Measurements from ENCODE around the gene CRAMP1.

The CRAMP1 gene

DNA sequence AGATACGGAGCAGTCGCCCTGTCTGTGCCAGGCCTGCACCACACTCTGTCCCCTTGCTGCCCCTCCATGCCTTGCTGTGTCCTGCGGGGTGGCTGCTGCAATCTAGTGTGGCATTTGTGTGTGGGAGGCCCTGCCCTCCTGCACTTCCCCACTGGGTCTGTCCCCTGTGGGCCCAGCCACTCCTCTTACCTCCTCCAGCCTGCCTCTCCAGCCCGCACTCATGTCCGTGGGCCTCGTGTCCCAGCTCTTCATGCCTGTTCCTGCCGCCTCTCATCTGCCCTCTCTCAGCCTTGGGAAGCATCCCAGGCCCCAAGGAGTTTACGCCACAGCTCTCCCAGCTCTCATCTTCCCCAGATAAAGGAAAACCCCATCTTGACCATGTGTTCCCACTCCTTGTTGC lies 26.6 kb downstream of the CRAMP1 start:
- no peak for DNase-seq

DNA sequence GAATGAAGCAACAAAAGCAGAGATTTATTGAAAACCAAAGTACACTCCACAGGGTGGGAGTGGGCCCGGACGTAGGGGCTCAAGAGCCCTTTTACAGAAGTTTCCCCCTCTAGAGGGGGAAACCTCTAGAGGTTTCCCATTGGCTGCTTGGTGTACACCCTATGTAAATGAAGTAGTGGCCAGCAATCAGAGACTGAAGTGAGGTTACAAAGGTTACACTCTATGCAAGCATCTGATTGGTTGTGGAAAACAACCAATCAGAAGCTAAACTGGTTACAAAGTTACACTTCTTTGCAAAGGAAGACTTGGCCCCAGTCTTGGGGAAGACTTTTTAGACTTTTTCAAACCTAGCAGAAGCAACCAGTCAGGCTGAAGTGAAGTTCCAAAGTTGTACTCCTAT lies 27.1 kb downstream of the CRAMP1 start:
- no peak for DNase-seq

DNA sequence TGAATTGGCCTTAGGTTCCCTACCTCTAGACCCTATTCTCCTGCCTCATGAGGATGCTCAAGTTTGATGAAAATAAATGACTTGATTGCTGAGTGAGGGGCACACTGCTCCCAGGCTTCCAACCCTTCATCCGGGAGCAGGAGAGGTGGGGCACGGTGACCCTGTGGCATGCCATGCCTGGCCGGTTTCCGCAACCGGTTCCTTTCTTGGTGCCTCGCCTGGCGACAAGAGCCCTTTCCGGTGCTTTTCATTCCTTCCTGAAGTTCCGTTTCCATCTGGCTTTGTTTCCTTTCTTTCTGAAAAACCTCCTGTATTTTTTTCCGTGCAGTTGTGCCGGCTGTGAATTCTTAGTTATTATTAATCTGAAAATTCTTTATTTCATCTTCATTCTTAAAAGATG lies 27.7 kb downstream of the CRAMP1 start:
- no peak for DNase-seq

DNA sequence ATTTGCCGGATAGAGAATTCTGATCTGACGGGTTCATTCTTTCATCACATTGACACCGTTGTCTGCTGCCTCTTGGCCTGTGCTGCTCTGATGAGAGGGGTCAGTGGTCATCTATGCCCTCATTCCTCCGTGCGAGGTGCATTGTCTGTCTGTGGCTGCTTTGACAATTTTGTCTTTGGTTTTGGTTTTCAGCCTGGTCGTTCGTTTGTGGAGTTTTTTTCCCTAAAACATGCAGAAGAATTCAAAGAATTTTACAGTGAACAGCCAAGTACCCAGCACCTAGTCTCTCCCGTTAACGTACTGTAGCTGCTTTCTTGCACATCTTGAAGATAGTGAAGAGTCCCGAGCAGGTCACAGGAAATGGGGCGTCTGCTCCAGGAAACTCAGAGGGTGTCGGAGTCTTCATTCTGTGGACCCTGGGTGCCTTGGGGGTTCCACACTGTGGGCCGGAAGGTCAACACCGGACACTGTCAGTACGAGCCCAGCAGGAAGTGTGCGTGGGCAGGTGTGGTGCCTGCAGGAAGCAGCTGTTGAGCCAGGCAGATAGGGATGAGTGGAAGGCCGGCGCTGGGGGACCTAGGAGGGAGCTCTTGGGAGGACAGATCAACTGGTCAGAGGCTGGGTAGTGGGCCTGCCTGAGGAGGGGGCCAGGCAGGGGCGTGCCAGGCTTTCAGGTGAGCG lies 28.2 kb downstream of the CRAMP1 start:
- DNase-seq = no peak

DNA sequence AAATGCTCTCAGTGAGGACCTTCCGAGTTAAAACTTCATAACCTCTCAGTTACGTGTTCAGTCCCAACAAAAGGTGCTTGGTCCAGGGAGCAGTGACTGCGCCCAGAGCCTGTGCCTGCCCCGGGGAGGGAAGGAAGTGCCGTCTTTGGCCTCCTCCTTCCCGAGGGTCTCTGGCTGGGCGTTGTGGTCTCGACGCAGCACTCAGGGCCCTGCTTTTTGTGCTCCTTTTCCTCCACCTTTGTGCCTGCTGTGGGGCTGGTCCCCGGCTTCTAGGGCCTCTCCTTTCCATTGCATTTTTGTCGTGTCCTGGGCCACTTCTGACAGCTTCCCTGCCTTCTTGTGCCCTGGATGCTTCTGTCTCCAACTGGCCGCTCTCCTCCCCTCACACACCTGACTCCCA lies 29.1 kb downstream of the CRAMP1 start:
- no peak for DNase-seq

DNA sequence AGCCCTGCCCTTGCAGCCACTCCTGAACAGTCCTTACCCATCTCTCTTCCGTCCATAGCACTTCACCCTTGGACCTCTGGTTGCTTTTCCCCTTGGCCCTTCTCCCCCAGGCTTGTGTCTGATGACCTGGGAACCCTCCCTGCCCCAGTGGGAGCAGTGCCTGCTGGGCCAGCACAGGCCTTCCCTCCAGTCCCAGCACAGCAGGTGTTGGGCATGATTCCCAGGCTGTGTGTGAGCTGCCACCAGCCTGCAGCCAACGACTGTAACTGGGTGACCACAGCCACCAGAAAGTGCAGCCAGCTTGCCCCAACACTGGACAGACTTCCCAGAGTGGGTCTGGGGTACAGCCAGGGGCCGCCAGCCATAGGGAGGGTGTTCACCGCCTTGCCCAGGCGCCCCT lies 30.0 kb downstream of the CRAMP1 start:
- no peak for DNase-seq

DNA sequence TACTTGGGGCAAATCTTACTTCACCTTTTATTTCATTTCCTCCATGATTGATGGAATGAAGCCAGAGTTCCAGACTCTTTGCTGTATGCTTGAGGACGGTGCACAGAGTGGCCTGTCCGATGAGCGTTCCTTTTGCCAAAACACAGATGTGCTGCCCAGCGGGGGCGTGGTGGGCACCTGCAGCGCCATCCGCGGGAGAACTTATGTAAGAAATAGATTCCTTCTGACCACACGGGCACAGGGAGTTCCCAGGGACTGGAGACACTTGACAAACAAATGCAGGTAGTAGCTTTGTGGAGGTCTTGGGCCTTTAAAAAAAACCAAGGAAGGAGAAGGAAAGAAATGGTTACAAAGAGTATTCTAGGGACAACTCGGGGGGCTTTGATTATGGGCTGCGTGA lies 30.6 kb downstream of the CRAMP1 start:
- no peak for DNase-seq

DNA sequence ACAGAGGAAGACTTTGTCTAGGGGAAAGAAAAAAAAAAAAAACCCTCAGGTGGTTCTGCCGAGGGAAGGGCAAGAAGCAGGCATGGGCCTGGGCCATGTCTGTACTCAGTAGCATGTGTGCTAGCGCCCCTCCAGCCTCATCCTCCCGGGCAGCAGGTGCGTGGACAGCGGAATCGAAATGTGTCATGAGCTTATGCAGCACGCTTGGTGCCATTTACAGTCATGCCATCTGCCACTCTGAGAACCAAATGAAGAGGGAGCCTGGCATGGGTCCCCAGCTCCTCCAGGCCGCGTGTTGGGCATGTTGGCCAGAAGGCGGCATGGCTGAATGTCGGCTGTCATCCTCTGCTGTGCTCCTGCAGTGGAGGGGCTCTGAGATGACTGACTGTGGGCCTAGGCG lies 31.4 kb downstream of the CRAMP1 start:
- DNase-seq = no peak

DNA sequence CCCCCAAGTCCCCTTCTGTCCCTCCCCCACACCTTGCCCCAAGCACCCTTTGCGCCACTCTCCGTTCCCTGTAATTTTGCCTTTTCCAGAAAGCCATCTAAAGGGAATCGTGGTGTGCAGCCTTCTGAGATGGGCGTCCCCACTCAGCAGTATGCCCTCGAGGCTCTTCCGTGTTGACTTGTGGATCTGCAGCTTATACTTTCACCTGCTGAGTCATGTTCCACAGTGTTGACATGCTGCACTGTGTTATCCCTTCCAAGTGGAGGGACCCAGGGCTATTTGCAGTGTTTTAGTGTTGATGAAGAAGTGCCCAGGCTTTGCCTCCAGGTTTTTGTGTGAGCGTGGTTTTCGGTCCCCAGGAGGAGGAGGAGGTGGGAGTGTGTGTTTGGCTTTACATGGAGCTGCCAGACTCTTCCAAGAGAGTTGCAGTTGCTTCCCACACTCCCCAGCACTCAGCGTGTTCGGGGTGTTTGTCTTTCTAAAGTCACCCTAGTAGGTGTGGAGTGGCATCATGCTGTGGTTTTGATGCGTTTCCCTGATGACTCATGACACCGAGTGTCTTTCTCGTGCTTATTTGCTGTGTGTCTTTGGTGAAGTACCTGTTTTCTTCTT lies 33.9 kb downstream of the CRAMP1 start:
- no peak for DNase-seq

DNA sequence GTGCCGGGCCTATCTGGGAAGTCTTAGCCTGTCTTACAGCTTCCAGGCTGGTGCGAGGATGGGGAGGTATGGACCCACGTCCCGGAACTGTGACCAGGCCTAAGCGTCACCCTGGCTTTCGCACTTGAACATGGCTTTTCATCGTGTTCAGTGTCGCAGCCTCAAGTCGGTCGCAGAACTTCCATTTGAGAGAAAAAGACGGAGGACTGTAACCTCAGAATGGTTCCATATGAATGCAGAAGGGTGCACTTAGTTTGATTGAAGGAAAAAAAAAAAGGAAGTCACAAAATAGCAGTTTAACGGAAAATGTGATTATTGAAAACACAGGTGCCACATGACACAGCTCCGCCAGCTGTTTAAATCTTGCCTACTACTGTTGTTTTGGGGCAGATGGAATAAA lies 35.7 kb downstream of the CRAMP1 start:
- DNase-seq = no peak

DNA sequence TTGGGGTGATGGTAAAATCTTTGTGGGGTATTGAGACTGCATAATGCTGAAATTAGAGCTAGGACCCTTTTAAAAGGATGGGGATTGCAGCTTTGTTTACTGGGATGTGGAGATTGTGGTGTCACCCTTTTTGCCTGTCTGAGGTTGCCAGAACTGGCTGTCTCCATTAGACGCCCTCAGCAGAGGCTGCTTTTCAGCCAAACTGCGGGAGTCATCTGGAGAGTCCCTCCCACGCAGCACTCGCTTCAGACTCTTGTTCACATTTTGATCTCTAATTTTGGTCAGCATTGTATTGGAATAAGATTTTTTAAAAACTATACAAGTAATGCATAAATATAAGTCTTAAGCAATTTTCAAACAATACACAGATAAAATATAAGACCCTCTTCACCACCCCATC lies 38.0 kb downstream of the CRAMP1 start:
- no peak for DNase-seq

DNA sequence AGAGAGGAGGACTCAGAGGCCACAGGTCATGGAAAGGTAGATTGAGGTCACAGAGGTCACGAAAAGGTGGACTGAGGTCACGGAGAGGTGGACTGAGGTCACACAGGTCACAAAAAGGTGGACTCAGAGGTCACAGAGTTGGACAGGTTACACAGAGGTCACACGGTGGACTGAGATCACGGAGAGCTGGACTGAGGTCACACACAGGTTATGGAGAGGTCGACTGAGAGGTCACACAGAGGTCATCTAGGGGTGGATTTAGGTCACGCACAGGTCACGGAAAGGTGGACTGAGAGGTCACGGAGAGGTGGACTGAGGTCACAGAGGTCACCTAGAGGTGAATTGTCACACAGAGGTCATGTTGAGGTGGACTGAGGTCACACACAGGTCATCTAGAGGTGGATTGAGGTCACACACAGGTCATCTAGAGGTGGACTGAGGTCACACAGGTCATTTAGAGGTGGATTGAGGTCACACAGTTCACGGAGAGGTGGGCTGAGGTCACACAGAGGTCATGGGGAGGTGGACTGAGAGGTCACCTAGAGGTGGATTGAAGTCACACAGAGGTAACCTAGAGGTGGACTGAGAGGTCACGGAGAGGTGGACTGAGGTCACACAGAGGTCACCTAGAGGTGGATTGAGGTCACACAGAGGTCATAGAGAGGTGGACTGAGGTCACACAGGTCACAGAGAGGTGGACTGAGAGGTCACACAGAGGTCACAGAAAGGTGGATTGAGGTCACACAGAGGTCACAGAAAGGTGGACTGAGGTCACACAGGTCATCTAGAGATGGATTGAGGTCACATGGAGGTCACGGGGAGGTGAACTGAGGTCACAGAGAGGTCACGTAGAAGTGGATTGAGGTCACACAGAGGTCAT lies 39.2 kb downstream of the CRAMP1 start:
- no peak for DNase-seq

DNA sequence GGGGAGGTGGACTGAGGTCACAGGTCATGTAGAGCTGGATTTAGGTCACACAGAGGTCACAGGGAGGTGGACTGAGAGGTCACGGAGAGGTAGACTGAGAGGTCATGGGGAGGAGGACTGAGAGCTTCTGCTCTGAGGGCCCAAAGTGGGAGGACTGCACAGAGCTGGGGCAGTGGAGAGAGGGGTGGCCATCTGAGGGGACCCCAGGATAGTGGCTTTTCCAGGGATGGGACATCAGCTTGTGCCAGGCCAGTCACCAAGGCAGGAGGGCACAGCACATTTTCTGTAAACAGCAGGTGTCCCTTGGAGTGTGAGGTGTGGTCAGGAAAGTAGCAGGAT lies 39.8 kb downstream of the CRAMP1 start:
- no peak for DNase-seq

DNA sequence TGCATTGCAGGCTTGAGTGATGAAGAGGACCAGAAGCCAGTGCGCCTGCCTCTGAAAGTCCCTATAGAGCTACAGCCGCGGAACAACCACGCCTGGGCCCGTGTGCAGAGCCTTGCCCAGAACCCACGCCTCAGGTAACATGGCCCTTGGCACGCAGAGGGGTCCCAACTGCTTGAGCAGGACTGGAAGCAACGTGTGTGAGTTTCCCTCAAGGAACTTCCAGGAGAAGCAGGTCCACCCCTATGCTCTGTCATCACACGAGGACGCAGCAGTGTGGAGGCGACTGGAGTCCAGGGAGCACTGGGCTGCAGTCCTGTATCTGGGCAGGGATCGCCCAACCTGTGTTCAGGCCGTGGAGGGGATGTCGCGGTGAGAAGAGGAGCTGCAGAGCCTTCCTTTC lies 40.9 kb downstream of the CRAMP1 start:
- no peak for DNase-seq

DNA sequence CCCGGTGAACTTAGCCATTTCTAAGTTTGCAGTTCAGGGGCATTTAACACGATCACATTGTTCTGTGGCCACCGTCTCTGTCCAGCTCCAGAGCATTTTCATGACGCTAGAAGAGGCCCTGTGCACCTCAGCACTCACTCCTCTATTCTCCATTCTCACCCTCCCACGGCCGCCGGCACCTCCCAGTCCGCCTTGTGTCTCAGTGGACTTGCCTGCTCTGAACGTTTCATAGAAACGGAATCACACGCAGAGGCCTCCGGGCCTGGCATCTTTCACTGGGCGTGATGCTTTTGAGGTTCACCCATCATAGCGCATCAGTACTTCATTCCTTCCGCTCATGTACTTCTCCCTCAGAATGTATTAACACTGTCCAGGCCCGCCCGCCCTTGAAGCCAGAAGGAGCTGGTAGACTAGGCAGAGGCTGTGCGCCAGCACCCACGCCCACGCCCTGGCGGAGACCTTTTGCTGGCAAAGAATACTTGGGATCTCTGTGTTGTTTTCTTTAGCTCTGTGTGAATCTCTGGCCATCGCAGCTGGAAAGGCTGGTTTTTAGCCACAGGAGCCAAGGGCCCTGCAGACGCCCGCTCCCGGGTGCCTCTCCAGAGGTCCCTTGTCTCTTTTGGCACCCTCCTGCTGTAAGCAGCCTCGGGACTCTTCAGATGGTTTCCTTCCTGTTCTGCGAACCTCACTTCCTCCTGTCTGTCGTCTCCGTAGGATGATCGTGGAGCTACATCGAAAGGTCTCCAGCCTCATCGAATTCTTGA lies 42.5 kb downstream of the CRAMP1 start:
- no peak for DNase-seq

DNA sequence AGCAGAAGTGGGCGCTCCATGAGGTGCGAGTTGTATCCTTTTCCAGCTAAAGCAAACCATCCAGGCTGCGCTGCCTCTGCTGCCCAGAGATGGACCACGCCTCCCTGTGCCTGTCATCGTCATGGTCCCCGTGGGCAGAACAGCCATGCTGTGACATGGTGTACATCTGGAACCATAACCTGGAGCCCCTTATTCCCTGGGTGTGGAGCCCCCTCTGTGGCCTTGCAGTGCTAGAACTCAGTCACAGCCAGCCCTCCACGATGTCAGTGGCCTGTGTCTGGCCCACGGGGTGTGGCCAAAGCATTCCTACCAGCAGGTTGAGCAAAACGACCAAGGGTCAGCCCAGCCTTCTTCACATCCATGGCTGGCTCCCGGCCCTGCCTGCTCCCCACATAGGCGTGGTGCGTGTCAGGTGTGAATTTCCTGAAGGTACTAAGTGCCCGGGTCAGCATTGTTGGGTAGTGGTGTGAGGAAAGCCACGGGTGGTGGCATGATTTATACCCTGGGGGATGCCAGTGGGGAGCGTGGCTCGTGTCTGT lies 43.2 kb downstream of the CRAMP1 start:
- DNase-seq = no peak

DNA sequence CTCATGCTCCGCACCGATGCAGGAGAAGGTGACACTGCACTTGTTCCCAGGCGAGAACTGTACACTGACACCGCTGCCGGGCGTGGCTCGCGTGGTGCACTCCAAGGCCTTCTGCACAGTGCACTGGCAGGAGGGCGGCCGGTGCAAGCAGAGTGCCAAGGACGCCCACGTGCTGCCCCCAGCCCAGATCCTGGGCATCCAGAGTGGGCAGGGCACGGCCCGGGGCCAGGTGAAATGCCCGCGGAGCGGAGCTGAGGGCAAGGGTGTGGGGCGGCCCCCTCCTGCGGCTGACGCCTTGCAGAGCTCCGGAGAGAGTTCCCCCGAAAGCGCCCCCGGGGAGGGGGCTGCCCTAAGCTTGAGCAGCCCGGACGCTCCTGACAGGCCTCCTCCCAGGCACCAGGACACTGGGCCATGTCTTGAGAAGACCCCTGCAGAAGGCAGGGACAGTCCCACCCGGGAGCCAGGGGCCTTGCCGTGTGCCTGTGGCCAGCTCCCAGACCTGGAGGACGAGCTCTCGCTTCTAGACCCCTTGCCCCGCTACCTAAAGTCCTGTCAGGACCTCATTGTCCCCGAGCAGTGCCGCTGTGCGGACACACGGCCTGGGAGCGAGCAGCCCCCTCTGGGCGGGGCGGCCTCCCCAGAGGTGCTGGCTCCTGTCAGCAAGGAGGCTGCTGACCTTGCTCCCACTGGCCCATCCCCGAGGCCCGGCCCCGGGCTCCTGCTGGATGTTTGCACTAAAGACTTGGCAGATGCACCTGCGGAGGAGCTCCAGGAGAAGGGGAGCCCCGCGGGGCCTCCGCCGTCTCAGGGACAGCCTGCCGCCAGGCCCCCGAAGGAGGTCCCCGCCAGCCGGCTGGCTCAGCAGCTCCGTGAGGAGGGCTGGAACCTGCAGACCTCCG lies 44.0 kb downstream of the CRAMP1 start:
- DNase-seq = no peak

DNA sequence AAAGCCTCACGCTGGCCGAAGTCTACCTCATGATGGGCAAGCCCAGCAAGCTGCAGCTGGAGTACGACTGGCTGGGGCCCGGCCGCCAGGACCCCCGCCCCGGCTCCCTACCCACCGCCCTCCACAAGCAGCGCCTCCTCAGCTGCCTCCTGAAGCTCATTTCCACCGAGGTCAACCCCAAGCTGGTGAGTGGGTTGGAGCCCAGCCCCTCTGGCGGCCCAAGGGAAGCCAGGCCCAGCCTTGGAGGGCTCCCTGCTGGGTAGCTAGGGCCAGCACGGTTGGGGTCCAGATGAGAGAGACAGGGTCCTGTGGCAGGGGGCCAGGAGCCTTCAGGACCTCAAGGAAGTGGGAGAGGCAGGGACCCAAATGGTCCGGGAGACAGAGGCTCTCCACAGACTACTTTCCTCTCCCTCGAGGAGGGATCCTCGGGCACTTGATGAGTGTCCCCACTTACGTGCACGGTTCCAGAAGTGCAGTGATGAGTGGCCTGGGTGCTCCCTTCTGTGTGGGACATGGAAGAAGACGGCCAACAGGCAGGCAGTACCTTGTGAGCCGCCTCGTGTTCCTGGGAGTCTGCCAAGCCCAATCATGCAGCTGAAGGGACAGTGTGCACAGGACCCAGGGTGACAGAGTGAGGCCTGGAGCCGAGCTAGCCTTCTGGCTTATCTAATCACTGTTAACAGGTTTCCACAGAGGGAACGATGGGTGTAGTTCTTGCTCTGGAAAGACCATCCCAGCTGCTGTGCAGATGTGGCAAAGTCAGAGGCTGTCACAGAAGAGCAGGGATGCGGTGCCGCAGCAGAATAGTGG lies 44.9 kb downstream of the CRAMP1 start:
- no peak for DNase-seq

DNA sequence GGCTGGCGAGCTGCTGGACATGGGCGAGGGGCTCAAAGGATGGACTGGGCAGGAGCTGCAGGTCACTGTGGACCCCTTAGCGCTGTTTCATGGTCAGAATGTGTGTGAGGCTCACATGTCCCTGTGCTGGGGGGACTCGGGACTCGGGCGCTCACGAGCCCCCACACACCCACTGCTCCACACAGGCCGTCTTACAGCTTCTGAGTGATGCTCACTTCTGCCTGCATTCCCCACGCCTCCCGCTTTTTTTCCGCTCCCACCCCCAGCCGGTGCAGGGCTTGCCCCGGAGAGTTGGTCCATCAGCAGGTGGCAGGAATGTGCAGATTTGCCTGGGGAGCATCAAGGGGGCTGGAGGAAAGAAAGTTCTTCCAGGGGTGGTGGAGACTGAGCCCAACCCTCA lies 45.7 kb downstream of the CRAMP1 start:
- no peak for DNase-seq

DNA sequence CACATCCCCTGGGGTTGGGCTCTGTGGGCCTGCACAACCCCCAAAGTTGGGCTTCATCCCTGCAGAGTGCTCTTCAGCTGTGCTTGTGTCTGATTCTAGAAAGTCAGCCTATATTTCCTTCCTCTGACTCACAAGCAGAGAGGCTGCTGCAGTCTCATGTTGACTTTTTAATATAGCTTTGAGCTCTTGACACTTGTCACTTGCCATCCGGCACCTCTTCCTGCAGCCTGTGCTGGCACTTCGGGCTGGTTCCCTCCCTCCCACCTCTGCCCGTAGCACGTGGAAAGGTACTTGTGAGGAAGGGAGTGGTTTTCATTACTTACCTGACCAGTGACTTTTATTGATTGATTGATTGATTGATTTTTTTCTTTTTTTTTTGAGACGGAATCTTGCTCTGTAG lies 46.9 kb downstream of the CRAMP1 start:
- no peak for DNase-seq

DNA sequence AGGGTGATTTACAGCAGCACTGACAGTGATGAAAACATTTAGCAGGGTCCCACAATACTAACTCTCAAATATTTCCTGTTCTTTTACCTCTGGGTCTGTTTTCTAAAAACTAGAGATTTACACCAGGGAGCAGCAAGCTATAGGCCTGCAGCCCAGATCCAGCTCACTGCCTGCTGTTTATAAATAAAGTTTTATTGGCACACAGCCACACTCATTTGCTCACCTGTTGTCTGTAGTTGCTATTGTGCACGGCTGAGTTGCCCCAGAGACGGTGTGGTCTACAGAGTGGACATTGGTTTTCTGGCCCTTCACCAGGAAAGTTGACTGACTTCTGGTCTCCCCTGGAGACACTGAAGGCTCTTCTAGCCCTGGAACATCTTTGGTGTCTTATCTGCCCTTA lies 49.7 kb downstream of the CRAMP1 start:
- DNase-seq = no peak

All from NCI-H1417 treated with DMSO at 0.1 percent for 48 hours (cell line).